Measurements from ENCODE around the gene FAM117A.

DNA sequence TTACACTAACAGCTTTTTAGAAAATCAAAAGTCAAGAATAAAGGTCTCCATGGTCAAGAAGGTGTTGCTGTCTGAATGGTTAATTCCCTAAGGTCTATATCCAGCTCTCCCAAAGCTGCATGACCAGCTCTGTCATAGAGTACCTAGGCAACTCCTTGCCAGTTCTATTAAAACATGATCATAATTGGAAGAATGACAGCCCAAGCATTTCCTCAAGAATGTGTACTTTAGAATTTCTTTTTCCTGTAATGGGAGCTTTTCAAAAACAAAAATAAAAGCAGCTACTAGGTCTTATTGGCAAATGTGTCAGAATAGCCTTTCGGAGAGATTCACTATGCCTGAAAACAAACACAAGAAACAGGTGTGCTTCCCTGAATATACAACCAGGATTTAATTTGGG, 93.9 kb downstream of the FAM117A start:
- TF ChIP-seq CTCF (IDR thresholded peaks at IDR 0.05) (no peak), POLR2A (IDR thresholded peaks at IDR 0.05) (no peak)

Data from adrenal gland (tissue), 5 donors.